ENCODE results near the gene PCYT1A.
A peak's percentile ranks its signal among the peaks of the same experiment; 100 is the strongest.

Gene PCYT1A

DNA sequence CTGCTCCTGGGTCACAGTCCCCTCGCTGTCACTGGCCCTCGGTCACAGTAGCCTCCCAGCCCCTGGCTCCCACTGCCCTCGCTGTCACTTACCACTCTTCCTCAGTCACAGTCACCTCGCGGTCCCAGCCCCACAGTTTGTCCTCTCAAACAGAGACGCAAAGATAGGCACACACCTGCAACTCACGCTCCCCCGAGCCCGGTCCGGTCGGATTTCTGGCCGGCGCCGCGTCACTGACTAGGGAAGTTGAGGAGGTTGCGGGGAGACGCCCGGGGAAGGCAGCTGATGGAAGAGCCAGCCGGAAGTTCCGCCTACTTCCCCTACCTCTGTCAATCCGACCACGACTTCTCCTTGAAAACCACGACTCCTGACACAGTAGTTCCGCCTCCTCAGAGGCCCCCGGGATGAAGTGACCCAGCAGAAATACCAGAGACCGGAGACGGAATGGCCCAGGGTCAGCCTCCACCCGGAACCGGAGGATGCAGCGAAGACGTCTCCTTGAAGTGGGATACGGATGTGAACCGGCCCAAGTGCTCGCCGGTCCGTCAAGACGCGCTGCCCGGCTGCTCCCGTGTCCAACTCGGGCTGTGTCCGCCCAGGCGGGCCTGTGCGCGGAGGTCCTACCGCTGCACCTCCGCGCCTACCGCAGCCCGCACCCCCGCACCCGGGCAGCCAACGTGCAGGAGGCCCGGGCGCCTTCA, at the start of gene PCYT1A:
PCYT1A (minus strand) TSS at position 287 of the 701 bp plus-strand sequence. CDS start 17,195 bp downstream, outside the sequence.
- H3K4me1 ChIP-seq (ENCODE audit: control insufficient read depth, insufficient read depth, low read length): peaks cover 2% of the 10 kb centered on the region
- no peaks in the 10 kb centered on the region for H3K9me3 ChIP-seq (ENCODE audit: control insufficient read depth, insufficient read depth, low read length)
- H3K4me3 ChIP-seq (ENCODE audit: low read depth, low read length): peak within 1 kb of the TSS; percentile 100
- H3K9ac ChIP-seq (ENCODE audit: low read depth, low read length): peak within 1 kb of the TSS; percentile 94
- H3K36me3 ChIP-seq (ENCODE audit: control insufficient read depth, insufficient read depth, low read length): peaks cover 2% of the 10 kb centered on the region
- no peaks in the 10 kb centered on the region for H3K27me3 ChIP-seq (ENCODE audit: control insufficient read depth, insufficient read depth, low read length)

- H3K27me3 ChIP-seq (ENCODE audit: control insufficient read depth, insufficient read depth, low read length): no peaks in the 10 kb centered on the region
- H3K4me1 ChIP-seq (ENCODE audit: control insufficient read depth, insufficient read depth, low read length): no peaks in the 10 kb centered on the region
- no peak overlapping the region for H3K4me3 ChIP-seq (ENCODE audit: low read depth, low read length)
- H3K9ac ChIP-seq (ENCODE audit: low read depth, low read length): no peak overlapping the region
- H3K9me3 ChIP-seq (ENCODE audit: control insufficient read depth, insufficient read depth, low read length): no peaks in the 10 kb centered on the region
- H3K36me3 ChIP-seq (ENCODE audit: control insufficient read depth, insufficient read depth, low read length): no peaks in the 10 kb centered on the region
Measured at GRCh38 chr3:196336319-196337145, 49.0 kb upstream of the PCYT1A start.

- H3K4me3 ChIP-seq (ENCODE audit: low read depth, low read length): no peak overlapping the region
- H3K4me1 ChIP-seq (ENCODE audit: control insufficient read depth, insufficient read depth, low read length): no peaks in the 10 kb centered on the region
- H3K9me3 ChIP-seq (ENCODE audit: control insufficient read depth, insufficient read depth, low read length): no peaks in the 10 kb centered on the region
- no peaks in the 10 kb centered on the region for H3K27me3 ChIP-seq (ENCODE audit: control insufficient read depth, insufficient read depth, low read length)
- H3K36me3 ChIP-seq (ENCODE audit: control insufficient read depth, insufficient read depth, low read length): no peaks in the 10 kb centered on the region
- no peak overlapping the region for H3K9ac ChIP-seq (ENCODE audit: low read depth, low read length)
Measured at GRCh38 chr3:196335503-196335948, 48.0 kb upstream of the PCYT1A start.

GRCh38 chr3:196334982-196335381, 47.5 kb upstream of the PCYT1A start:
- no peak overlapping the region for H3K4me3 ChIP-seq (ENCODE audit: low read depth, low read length)
- H3K4me1 ChIP-seq (ENCODE audit: control insufficient read depth, insufficient read depth, low read length): no peaks in the 10 kb centered on the region
- no peak overlapping the region for H3K9ac ChIP-seq (ENCODE audit: low read depth, low read length)
- H3K36me3 ChIP-seq (ENCODE audit: control insufficient read depth, insufficient read depth, low read length): no peaks in the 10 kb centered on the region
- no peaks in the 10 kb centered on the region for H3K27me3 ChIP-seq (ENCODE audit: control insufficient read depth, insufficient read depth, low read length)
- H3K9me3 ChIP-seq (ENCODE audit: control insufficient read depth, insufficient read depth, low read length): no peaks in the 10 kb centered on the region

DNA sequence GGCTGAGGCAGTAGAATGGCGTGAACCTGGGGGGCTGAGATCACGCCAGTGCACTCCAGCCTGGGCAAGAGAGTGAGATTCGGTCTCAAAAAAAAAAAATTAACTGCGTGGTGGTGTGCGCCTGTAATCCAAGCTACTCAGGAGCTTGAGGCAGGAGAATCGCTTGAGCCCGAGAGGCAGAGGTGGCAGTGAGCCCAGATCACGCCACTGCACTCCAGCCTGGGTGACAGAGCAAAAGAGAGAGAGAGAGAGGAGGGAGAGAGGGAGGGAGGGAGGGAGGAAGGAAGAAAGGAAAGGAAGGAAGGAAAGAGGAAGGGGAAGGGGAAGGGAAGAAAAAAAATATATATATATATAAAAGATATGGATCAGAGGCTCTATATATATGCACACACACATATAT, 44.6 kb upstream of the PCYT1A start:
- Histone ChIP-seq H3K4me3 (ENCODE audit: low read depth, low read length) (no peak overlapping the region), H3K4me1 (ENCODE audit: control insufficient read depth, insufficient read depth, low read length) (no peaks in the 10 kb centered on the region), H3K36me3 (ENCODE audit: control insufficient read depth, insufficient read depth, low read length) (no peaks in the 10 kb centered on the region), H3K9me3 (ENCODE audit: control insufficient read depth, insufficient read depth, low read length) (no peaks in the 10 kb centered on the region), H3K27me3 (ENCODE audit: control insufficient read depth, insufficient read depth, low read length) (no peaks in the 10 kb centered on the region), H3K9ac (ENCODE audit: low read depth, low read length) (no peak overlapping the region)

DNA sequence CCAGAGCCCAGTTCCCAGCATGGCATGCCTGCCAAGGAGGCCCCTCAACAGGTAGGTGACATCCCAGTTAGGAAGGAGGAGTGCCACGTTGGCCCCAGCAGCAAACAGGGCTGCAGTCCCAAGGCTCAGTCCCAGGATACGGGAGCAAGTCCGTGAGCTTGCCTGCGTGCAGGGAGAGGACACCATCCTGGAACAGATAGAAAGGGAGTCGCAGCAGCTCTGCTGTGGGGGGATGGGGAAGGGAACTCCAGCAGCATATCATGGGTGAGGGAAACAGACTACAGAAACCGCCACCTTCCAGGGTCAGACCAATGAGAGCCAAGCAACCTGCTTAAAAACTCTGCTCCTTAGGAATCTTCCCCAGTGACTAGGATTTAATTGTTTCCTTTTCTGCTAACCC, 39.9 kb upstream of the PCYT1A start:
- H3K36me3 ChIP-seq (ENCODE audit: control insufficient read depth, insufficient read depth, low read length): no peaks in the 10 kb centered on the region
- no peak overlapping the region for H3K9ac ChIP-seq (ENCODE audit: low read depth, low read length)
- no peak overlapping the region for H3K4me3 ChIP-seq (ENCODE audit: low read depth, low read length)
- peaks cover 4% of the 10 kb centered on the region for H3K4me1 ChIP-seq (ENCODE audit: control insufficient read depth, insufficient read depth, low read length)
- H3K27me3 ChIP-seq (ENCODE audit: control insufficient read depth, insufficient read depth, low read length): no peaks in the 10 kb centered on the region
- no peaks in the 10 kb centered on the region for H3K9me3 ChIP-seq (ENCODE audit: control insufficient read depth, insufficient read depth, low read length)

DNA sequence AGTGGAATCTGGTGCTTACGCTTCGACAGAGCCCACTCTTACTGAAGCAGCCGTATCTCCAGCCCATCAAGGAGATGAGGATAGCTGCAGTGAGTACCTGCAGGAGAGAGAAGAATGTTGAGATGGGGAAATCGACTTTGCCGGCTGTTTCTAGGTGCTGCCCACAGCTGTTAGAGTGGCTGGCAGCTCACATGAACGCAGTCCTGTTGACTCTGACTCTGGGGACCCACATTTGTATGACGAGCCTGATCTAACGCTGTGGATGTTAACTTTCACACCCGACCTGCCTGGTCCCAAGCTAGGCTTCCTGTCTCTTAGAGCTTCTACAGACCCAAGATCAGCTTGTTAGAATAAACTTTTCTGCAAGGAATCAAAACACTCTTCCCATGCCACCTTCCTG, 39.4 kb upstream of the PCYT1A start:
- peaks cover 4% of the 10 kb centered on the region for H3K4me1 ChIP-seq (ENCODE audit: control insufficient read depth, insufficient read depth, low read length)
- H3K36me3 ChIP-seq (ENCODE audit: control insufficient read depth, insufficient read depth, low read length): no peaks in the 10 kb centered on the region
- no peak overlapping the region for H3K9ac ChIP-seq (ENCODE audit: low read depth, low read length)
- no peaks in the 10 kb centered on the region for H3K27me3 ChIP-seq (ENCODE audit: control insufficient read depth, insufficient read depth, low read length)
- no peaks in the 10 kb centered on the region for H3K9me3 ChIP-seq (ENCODE audit: control insufficient read depth, insufficient read depth, low read length)
- H3K4me3 ChIP-seq (ENCODE audit: low read depth, low read length): no peak overlapping the region

DNA sequence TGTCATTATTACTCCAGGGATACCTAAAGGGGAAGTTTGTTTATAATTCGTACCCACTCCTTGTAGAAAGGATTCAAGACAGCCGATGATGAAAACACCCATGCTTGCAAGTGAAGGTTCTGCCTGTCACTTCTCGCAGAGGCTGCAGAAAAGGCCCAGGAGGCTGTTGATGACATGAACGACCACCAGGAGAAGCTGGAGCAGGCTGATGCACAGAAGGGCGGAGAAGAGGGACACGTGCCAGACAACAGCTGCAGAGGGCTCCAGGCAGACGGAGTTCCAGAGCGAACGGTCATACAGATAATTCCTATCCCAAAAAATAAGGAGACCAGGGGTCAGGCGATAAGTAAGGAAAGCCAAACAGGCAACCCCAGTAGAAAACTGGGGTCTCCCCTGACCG, 36.2 kb upstream of the PCYT1A start:
- peaks cover 4% of the 10 kb centered on the region for H3K4me1 ChIP-seq (ENCODE audit: control insufficient read depth, insufficient read depth, low read length)
- no peaks in the 10 kb centered on the region for H3K27me3 ChIP-seq (ENCODE audit: control insufficient read depth, insufficient read depth, low read length)
- H3K4me3 ChIP-seq (ENCODE audit: low read depth, low read length): no peak overlapping the region
- H3K9me3 ChIP-seq (ENCODE audit: control insufficient read depth, insufficient read depth, low read length): no peaks in the 10 kb centered on the region
- no peak overlapping the region for H3K9ac ChIP-seq (ENCODE audit: low read depth, low read length)
- no peaks in the 10 kb centered on the region for H3K36me3 ChIP-seq (ENCODE audit: control insufficient read depth, insufficient read depth, low read length)

GRCh38 chr3:196323016-196323415, 35.5 kb upstream of the PCYT1A start:
- Histone ChIP-seq H3K9me3 (ENCODE audit: control insufficient read depth, insufficient read depth, low read length) (no peaks in the 10 kb centered on the region), H3K36me3 (ENCODE audit: control insufficient read depth, insufficient read depth, low read length) (no peaks in the 10 kb centered on the region), H3K27me3 (ENCODE audit: control insufficient read depth, insufficient read depth, low read length) (no peaks in the 10 kb centered on the region), H3K9ac (ENCODE audit: low read depth, low read length) (no peak overlapping the region), H3K4me1 (ENCODE audit: control insufficient read depth, insufficient read depth, low read length) (peaks cover 4% of the 10 kb centered on the region), H3K4me3 (ENCODE audit: low read depth, low read length) (no peak overlapping the region)

GRCh38 chr3:196321162-196321561, 33.6 kb upstream of the PCYT1A start:
- no peaks in the 10 kb centered on the region for H3K9me3 ChIP-seq (ENCODE audit: control insufficient read depth, insufficient read depth, low read length)
- H3K36me3 ChIP-seq (ENCODE audit: control insufficient read depth, insufficient read depth, low read length): no peaks in the 10 kb centered on the region
- no peaks in the 10 kb centered on the region for H3K4me1 ChIP-seq (ENCODE audit: control insufficient read depth, insufficient read depth, low read length)
- no peak overlapping the region for H3K9ac ChIP-seq (ENCODE audit: low read depth, low read length)
- no peaks in the 10 kb centered on the region for H3K27me3 ChIP-seq (ENCODE audit: control insufficient read depth, insufficient read depth, low read length)
- H3K4me3 ChIP-seq (ENCODE audit: low read depth, low read length): no peak overlapping the region

DNA sequence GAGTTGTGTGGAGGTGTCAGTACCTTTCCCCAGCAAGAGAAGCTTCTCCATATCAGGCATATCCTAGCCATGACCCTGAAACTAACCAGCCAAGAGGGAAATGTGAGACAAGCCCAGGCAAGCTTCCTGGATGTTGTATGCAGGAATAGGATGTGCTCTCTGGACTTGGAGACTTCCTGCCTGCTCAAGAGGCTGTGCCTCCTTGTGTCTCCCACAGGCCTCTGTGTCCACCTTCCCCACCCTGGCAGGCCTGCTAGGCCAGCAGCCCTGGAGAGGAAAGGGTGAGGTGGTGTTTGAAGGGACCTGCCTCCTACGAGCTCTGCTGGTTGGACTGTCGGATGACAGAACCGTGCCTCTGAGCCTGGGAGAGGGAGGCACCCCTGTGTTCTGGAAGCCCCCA, 32.6 kb upstream of the PCYT1A start:
- H3K4me1 ChIP-seq (ENCODE audit: control insufficient read depth, insufficient read depth, low read length): no peaks in the 10 kb centered on the region
- H3K9ac ChIP-seq (ENCODE audit: low read depth, low read length): peak overlapping the region; percentile 47
- H3K27me3 ChIP-seq (ENCODE audit: control insufficient read depth, insufficient read depth, low read length): no peaks in the 10 kb centered on the region
- H3K9me3 ChIP-seq (ENCODE audit: control insufficient read depth, insufficient read depth, low read length): no peaks in the 10 kb centered on the region
- no peaks in the 10 kb centered on the region for H3K36me3 ChIP-seq (ENCODE audit: control insufficient read depth, insufficient read depth, low read length)
- H3K4me3 ChIP-seq (ENCODE audit: low read depth, low read length): no peak overlapping the region

Measured in iPS-15b (cell line).